Inflammatory macrophage treated with lipopolysaccharide for 1 hour (primary cell): ENCODE results near the gene FBXW12.

ENCODE experiments used
- DNase-seq, 2 donors: peaks; one replicate each; pipeline ENCODE4 v3.0.0-alpha.2; 2020 to 2022

FBXW12 gene

DNA sequence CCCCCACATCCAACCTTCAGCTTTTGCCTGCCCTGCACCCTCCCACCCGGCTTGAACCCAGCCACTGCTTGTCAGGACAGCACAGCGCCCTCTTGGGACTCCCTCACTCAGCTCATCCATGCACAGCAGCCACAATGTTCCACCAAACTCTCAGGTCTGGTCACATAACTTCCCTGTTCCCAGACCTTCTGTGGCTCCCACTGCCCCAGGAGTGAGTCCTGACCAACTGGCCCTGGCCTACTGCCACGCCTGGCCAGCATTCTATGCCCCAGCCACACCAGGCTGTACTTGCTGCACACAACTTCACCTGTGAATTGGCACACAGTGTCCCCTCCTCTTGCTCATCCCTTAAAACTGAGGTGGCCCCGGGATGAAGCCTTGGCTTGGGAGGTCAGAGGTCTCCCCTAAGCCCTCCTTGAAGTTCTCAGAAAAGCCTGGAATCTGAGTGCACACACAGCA, 36.8 kb downstream of the FBXW12 start:
- DNase-seq: no peak

DNA sequence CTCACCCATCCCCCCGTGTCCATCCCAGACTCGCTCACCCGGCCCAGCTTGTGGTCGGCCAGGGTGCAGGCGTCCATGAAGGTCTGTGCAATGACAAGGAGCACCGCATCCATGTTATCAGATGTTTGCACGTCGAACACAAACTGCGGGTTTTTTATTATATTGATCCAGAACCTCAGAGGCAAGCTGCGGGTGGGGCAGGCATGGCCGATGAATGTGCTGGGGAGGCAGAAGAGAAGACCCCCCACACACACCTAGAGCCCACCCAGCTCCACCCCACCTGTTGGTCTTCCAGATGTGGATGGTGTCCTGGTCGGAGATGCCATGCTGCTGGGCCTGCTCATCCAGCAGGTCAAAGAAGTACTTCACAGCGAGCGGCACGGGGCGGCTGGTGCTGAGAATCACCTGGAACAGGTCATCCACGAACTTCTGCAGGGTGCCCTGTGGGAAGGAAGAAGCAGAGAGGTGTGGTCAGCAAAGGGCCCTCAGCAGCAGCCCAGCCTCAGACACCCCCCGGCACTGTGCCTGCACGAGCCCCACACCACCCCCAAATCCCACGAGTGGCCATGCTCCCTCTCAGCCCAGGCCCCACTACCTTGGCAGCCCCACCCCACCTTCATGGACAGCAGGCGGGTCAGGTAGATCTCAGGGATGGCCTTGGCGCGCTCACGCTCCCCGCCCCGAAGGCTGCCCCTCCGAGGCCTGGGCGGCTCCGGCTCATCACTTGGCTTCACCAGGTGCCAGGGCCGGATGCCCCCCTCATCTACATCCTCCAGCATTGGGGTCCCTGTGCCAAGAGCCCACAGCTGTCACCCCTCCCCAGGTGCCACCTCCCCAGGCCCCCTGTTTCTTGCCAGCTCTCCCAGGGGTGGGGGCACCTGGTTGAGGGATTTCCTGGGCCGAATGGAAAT, 37.5 kb downstream of the FBXW12 start:
- DNase-seq: no peak

DNA sequence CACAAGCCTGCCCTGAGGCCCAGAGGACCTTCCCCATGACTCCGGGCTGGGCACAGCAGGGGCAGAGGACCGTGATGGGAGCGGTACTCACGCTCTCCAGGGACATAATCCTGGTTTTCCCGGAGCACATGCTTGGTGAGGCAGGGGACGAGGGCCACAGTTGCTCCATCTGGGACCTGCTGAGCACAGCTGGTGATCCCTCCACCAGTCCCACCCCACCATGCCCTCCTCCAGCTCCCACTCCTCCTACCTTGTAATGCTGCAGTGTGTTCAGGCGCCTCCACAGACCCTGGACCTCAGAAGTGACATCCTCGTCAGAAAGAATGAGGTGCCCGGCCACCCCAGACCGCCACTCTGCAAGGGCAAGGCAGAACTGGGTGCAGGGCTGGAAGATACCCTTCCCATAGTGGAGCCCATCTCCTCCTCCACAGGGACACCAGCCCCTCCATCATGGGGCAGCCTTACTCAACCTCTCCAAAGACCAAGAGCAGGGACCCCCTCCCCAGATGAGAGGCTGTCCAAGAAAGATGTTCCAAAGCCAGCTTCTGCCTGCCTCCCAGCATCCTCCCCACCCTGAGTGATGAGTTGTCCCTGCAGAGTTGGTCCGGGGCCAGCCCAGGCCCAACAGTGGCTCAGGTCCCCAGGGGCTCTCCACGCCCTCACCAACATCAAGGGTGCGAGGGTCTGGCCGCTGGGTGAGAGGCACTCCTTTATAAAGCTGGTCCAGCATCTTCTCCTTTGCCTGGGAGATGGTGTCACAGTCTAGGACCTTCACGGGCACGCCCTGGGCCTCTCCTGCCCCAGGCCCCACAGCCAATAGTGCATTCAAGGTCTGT, 38.4 kb downstream of the FBXW12 start:
- DNase-seq: no peak

- no peak for DNase-seq
Measured at GRCh38 chr3:48411041-48411588, 39.1 kb downstream of the FBXW12 start.

DNA sequence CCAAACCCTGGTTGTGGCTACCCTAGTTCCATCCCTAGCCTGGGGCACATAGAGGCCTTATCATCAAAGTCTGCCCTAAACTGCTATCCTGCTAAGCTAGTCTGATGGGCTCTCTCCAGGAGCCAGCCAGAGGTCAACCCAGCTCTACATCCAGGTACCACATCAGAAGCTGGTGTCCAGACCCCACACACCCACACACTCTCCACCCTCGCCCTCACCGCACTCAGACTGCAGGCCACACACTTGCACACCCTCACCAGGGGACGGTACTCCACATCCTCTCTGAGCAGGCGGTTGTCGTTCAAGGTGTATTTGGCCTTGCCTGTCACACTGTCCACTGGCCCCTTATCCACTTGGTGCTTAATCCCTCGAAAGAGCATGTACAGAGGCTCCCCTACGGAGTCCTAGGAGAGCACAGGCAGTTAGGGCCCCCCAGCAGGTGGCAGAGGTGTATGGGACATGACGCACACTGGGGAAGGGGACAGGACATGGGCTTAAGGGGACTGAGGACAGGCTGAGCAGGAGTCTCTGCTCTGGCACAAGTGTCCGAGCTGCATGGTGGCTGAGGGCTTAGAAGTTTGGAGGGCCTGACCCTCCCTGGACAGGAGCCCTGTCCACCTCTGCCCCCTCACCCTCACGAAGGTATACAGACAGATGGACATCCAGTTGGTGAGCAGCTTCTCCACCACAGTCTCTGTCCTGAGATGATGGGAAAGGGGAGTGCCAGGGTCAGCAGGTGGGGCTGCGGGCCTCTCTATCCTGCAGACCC, 39.8 kb downstream of the FBXW12 start:
- no peak for DNase-seq

- DNase-seq: no peak
Measured at GRCh38 chr3:48412375-48413001, 40.5 kb downstream of the FBXW12 start.

DNA sequence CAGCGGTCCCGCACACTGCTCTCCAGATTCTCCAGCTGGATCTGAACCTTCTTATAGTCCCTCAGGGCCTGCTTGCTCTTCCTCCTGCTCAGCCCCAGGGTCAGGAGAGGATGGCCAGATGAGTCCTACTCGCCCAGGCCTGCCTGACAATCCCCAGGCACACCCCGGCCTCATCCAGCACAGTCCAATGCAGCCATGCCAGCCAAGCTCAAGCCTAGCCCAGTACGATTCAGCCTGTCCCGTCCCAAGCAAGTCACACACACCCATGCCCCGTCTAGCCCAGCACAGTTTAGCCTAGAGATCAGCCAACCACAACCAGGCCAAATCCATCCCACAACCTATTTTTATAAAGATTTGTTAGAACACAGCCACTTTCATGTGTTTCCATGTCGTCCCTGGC, 41.1 kb downstream of the FBXW12 start:
- DNase-seq: no peak

DNA sequence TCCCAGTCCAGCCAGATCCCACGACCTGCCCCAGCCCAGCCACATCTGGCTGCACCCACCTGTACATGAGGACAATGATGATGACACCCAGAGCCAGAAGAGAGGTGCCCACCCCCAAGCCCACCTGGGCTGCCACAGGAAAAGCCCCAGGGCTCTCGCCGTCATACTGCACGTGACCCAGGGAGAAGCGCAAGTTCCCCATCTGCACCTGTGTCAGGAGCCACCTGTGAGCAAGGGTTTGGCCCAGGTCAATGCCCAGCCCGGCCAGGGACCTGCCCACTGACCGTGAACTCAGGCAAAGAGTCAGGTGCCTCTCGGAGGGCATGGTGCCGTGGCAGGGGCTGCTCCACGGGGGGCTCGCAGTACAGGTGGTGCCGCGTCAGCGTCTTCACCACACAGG, 41.6 kb downstream of the FBXW12 start:
- no peak for DNase-seq

GRCh38 chr3:48414376-48415250, 42.6 kb downstream of the FBXW12 start:
- DNase-seq: no peak

DNA sequence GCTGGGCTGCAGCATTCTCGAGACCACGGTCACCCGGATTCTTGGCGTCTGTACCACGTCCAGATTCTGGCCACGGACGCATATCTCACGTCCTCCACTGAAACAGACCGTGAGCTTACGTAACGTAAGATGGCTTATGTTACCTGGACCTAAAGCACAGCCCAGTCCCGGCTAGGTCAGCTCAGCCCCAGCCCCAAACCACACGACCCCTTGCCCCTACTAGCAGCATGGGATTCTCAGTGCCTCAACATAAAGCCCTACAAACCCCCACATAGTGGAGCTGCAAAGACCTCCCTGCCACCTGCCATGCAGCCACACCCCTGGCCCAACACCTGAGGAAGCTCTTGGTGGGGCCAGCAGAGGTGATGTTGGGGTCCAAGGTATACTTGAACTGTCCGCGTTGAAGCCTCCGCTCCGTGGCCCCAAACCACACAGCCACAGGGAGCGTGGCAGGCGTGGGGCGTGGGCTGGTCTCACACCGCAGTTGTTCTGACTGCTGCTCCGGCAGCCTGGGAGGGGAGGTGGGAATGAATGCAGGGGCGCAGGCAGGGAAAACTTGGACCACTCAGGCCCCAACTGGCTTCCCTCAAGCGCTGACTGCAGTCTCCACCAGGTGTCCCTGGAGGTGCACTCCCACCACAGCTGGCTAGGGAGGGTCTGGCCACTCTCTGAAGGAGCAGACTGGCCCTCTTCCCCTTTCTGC, 43.4 kb downstream of the FBXW12 start:
- DNase-seq: no peak

GRCh38 chr3:48416091-48416505, 44.1 kb downstream of the FBXW12 start:
- no peak for DNase-seq

DNA sequence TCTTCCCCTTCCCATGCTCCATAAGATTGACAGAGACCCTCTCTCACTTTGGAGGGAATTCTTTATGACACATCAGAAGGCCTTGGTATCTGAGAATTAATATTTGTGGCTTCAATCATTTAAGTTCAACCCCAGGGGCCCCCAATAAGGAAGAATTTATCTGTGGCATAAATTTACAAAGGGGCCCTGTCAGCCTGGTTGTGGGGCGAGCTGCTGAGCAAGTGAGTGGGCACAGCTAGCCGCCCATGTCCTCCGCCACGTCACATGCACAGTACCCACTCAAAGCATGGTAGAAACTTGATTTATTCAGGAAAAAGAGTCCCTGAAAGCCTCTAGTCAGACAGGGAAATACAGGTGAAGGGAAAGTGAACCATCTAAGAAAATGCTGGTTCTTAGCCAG, 44.5 kb downstream of the FBXW12 start:
- DNase-seq: no peak

DNA sequence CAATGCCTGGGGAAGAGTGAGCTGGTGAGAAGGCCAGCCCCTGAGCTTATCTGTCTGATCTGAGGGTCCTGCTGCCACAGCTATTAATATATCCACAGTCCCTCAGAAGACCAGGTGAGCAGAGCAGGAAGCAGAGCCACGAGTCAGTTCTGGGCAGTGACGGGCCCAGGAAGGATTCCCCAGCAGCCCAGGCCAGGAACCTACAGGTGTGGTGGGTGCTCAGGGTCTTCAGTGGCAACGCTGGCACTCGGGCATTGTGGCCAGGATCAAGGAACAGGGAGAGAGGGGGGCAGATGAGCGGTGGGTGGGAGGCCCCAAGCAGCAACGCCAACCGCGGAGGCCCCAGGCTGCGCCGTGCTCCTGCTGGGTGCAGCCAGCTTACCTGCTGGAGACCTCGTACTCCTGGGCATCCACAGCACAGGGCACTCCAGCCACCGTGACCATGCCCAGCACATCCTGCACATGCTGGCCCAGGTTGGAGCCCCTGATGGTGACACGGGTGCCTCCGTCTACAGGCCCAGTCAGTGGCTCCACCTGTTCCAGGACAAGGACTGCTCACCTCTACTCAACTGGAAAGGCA, 45.6 kb downstream of the FBXW12 start:
- DNase-seq: no peak

DNA sequence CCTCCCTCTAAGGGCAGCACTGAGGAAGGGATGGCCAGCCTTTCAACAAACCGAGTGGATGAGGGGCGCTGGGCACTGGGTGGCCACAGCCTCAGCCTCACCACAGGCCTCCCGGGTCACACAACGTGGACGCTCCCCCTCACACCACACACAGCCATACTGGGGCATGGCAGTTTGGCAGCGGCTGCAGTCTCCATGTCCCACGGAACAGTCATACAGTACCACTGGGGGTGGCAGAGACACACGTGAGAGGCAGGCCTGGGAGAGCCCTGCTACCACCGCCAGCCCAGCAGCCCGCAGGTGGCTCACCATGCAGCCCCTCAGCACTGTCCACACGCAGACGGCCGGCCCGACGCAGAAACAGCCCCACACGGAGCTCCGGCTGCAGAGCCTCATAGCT, 46.1 kb downstream of the FBXW12 start:
- no peak for DNase-seq

DNA sequence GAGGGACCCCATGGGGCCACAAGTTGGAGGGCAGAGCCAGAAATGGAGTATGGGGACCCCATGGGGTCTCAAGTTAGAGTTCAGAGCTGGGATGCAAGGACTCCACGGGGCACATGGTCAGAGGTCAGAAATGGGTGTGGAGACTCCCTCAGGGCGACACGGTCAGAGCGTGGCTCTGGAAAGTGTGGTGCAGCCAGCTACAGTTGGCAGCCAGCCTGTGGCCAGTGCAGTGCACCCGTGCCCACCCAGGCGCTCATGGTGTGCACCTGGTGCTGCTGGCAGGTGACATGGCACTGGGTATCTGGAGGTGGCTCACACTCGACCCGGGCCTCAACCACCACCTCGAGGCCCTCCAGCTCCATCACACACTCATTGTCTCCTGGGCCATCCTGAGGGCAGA, 46.6 kb downstream of the FBXW12 start:
- DNase-seq: no peak

- DNase-seq: no peak
Measured at GRCh38 chr3:48419149-48419548, 47.1 kb downstream of the FBXW12 start.

- DNase-seq: no peak
Measured at GRCh38 chr3:48419597-48419996, 47.6 kb downstream of the FBXW12 start.

GRCh38 chr3:48420561-48420960, 48.5 kb downstream of the FBXW12 start:
- DNase-seq: no peak

DNA sequence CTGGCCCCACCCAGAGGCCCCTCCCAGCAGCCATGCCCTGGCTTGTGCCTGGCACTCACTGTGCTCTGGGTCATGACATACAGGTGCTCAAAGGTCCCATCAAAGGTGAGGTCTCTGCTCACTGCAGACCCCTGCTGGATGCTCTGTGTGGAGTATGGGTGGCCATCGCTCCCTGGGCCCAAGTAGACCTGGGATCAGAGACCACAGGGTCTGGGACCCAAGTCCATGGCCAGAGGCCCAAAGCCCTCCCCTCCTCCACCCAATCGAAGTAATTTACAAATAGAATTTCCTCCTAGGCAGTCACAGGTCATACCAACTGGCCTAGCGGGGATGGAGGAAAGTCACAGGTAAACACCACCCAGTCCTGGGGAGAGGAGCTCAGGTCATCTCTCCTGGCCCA, 50.3 kb downstream of the FBXW12 start:
- DNase-seq: no peak

DNA sequence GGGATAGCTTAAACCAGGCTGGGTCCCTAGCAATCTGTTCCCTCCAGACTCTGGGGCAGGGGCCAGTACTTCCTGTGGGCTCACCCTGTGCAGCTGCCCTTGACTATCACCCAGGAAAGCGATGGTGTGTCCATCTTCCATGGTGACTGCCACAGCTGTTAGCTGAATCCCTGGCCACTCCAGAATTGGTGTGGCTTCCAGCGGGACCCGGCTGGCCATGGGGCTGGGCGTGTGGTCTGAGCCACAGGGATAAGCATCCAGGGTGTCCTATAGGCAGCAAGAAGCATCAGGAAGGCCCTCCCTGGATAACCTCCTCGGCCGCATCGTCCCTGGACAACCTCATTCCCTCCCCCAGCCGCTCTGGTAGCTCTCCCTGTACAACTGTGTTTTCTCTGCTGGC, 50.7 kb downstream of the FBXW12 start:
- DNase-seq: no peak
